SK-N-SH (cell line): Measurements from ENCODE around the gene MINDY3. TPM values are rescaled to one million over a fixed set of nuclear protein-coding genes. Genes with fewer than 3 reads are reported as not detected.

Source experiments
- CTCF ChIA-PET: fragments of 300-600, 350-600 bp; formaldehyde crosslinking; extraction: SDS; loops from one replicate; lab custom pipeline; 2021; lab: Yijun Ruan, JAX
- POLR2A ChIA-PET: fragments of 350-600 bp; sonication (Branson Sonifier 250); formaldehyde crosslinking; extraction: SDS; loops from one replicate; lab custom pipeline; 2020; ENCODE audit warnings: antibody characterized with exemption, inconsistent platforms; lab: Yijun Ruan, JAX
- DNase-seq: peaks from one replicate; pipeline ENCODE4 v3.0.0; 2012
- H2AFZ ChIP-seq: fragments of 200-600 bp; sonication (generic); 2 replicates; pipeline ENCODE4 v1.8.1; 2016; ENCODE audit warnings: antibody characterized with exemption, mild to moderate bottlenecking, low read depth
- H3F3A ChIP-seq: fragments of 200-600 bp; sonication (generic); replicated peaks from 2 replicates; pipeline ENCODE3; 2016; ENCODE audit warnings: antibody characterized with exemption, mild to moderate bottlenecking; ENCODE audit not compliant: insufficient read depth
- H3K27ac ChIP-seq, 2 experiments: fragments of 200-500 bp in 1 of 2; fragments of 200-600 bp in 1 of 2; sonication (Bioruptor generic) in 1 of 2; sonication (generic), shearing (Covaris generic) in 1 of 2; 2 replicates each; pipeline versions ENCODE4 v1.5.1 to v1.6.1; 2014 to 2016; ENCODE audit warnings: low read depth in 2 of 2, inconsistent platforms in 1 of 2, low read length in 1 of 2, mild to moderate bottlenecking in 1 of 2, mixed read lengths in 1 of 2
- H3K27me3 ChIP-seq: fragments of 200-600 bp; sonication (generic), shearing (Covaris generic); 2 replicates; pipeline ENCODE4 v1.6.1; 2016; ENCODE audit warnings: mixed run types; ENCODE audit not compliant: insufficient read depth
- H3K36me3 ChIP-seq, 2 experiments: fragments of 200-500 bp in 1 of 2; fragments of 200-600 bp in 1 of 2; sonication (Bioruptor generic) in 1 of 2; sonication (generic) in 1 of 2; replicated peaks in 1 of 2; 2 replicates each; pipeline versions ENCODE3 to v1.5.1; 2014 to 2016; ENCODE audit warnings: low read length in 1 of 2, mild to moderate bottlenecking in 1 of 2; ENCODE audit not compliant: insufficient read depth in 2 of 2, control insufficient read depth in 1 of 2
- H3K4me1 ChIP-seq, 2 experiments: fragments of 200-500 bp in 1 of 2; fragments of 200-600 bp in 1 of 2; sonication (Bioruptor generic) in 1 of 2; sonication (generic), shearing (Covaris generic) in 1 of 2; 2 replicates each; pipeline versions ENCODE4 v1.5.1 to v1.6.1; 2014 to 2016; ENCODE audit warnings: low read depth in 1 of 2, low read length in 1 of 2, mixed run types in 1 of 2; ENCODE audit not compliant: insufficient read depth in 2 of 2, control insufficient read depth in 1 of 2
- H3K4me2 ChIP-seq: fragments of 200-600 bp; sonication (generic), shearing (Covaris generic); 2 replicates; pipeline ENCODE4 v1.6.1; 2017; ENCODE audit warnings: mixed run types
- H3K4me3 ChIP-seq, 2 experiments: fragments of 200-500 bp in 1 of 2; fragments of 200-600 bp in 1 of 2; sonication (Bioruptor generic) in 1 of 2; sonication (generic), shearing (Covaris generic) in 1 of 2; 2 replicates each; pipeline versions ENCODE4 v1.5.1 to v1.8.1; 2014 to 2016; ENCODE audit warnings: low read depth in 2 of 2, inconsistent platforms in 1 of 2, low read length in 1 of 2, mild to moderate bottlenecking in 1 of 2, mixed read lengths in 1 of 2, moderate library complexity in 1 of 2
- H3K79me2 ChIP-seq: fragments of 200-600 bp; sonication (generic); 2 replicates; pipeline ENCODE4 v1.8.1; 2017; ENCODE audit warnings: mild to moderate bottlenecking; ENCODE audit not compliant: insufficient read depth
- H3K9ac ChIP-seq: fragments of 200-600 bp; sonication (generic); 2 replicates; pipeline ENCODE4 v1.6.1; 2017; ENCODE audit warnings: mixed run types
- H3K9me2 ChIP-seq: fragments of 200-600 bp; sonication (generic); 2 replicates; pipeline ENCODE4 v1.6.1; 2017; ENCODE audit warnings: mixed run types
- H3K9me3 ChIP-seq: fragments of 200-600 bp; sonication (generic); 2 replicates; pipeline ENCODE4 v1.6.1; 2017; ENCODE audit warnings: mixed run types, mild to moderate bottlenecking, moderate library complexity
- H4K20me1 ChIP-seq: fragments of 200-600 bp; sonication (generic); 2 replicates; pipeline ENCODE4 v1.6.1; 2017; ENCODE audit warnings: mild to moderate bottlenecking, mixed run types; ENCODE audit not compliant: insufficient read depth
- CHD2 ChIP-seq: fragments of 150-350 bp; IDR thresholded peaks from 2 replicates; pipeline ENCODE4 v1.6.1; 2018; ENCODE audit warnings: low read length; ENCODE audit not compliant: partially characterized antibody
- CTCF ChIP-seq: fragments of 200-600 bp; sonication (generic); IDR thresholded peaks from 2 replicates; pipeline ENCODE4 v1.6.1; 2017; ENCODE audit warnings: antibody characterized with exemption, mild to moderate bottlenecking, moderate library complexity
- ELF1 ChIP-seq: IDR thresholded peaks from 2 replicates; pipeline ENCODE4 v1.4.0; 2012
- EZH2phosphoT487 ChIP-seq: fragments of 200-600 bp; sonication (generic); IDR thresholded peaks from 2 replicates; pipeline ENCODE4 v1.6.1; 2017; ENCODE audit warnings: low read depth, mixed run types, mild to moderate bottlenecking, antibody characterized with exemption, moderate library complexity, borderline replicate concordance
- FOXJ3 ChIP-seq: sonication (generic); formaldehyde crosslinking; IDR thresholded peaks from 2 replicates; pipeline ENCODE4 v1.5.1; 2020; ENCODE audit warnings: mild to moderate bottlenecking, missing genetic modification reagents
- FOXM1 ChIP-seq: IDR thresholded peaks from 2 replicates; pipeline ENCODE4 v1.4.0; 2012; ENCODE audit warnings: low read depth, mild to moderate bottlenecking
- JUND ChIP-seq: IDR thresholded peaks from 2 replicates; pipeline ENCODE4 v1.4.0; 2012
- MAX ChIP-seq: IDR thresholded peaks from 2 replicates; pipeline ENCODE4 v1.4.0; 2012; ENCODE audit warnings: low read depth
- POLR2AphosphoS5 ChIP-seq: IDR thresholded peaks from 2 replicates; pipeline ENCODE4 v1.6.1; 2012; ENCODE audit warnings: low read depth, low read length
- RAD21 ChIP-seq: IDR thresholded peaks from 2 replicates; pipeline ENCODE4 v1.6.1; 2012; ENCODE audit warnings: mild to moderate bottlenecking, low read length
- RCOR1 ChIP-seq: fragments of 150-350 bp; IDR thresholded peaks from 2 replicates; pipeline ENCODE4 v1.6.1; 2017; ENCODE audit warnings: antibody characterized with exemption, low read length
- RXRA ChIP-seq: IDR thresholded peaks from 2 replicates; pipeline ENCODE4 v1.4.0; 2012; ENCODE audit warnings: low read depth, mild to moderate bottlenecking, borderline replicate concordance
- SIN3A ChIP-seq: IDR thresholded peaks from 2 replicates; pipeline ENCODE4 v1.6.1; 2012; ENCODE audit warnings: low read depth, mild to moderate bottlenecking, low read length, moderate library complexity, borderline replicate concordance
- SMC3 ChIP-seq: IDR thresholded peaks from 2 replicates; pipeline ENCODE4 v1.6.1; 2012; ENCODE audit warnings: low read depth, low read length, improper control_type of control experiment
- TCF12 ChIP-seq: IDR thresholded peaks from 2 replicates; pipeline ENCODE4 v1.4.0; 2012
- TEAD4 ChIP-seq: IDR thresholded peaks from 2 replicates; pipeline ENCODE4 v1.4.0; 2012; ENCODE audit warnings: mild to moderate bottlenecking, borderline replicate concordance; ENCODE audit not compliant: insufficient read depth
- USF2 ChIP-seq: fragments of 150-350 bp; IDR thresholded peaks from 2 replicates; pipeline ENCODE4 v1.6.1; 2017; ENCODE audit warnings: antibody characterized with exemption, low read length, low read depth, borderline replicate concordance
- WGBS: methylation state at CpG from one replicate; pipeline ENCODE4 v1.1.6; 2017; ENCODE audit warnings: low lambda C conversion rate; 5-methylcytosine and 5-hydroxymethylcytosine counted together
- polyA plus RNA-seq, 3 experiments: library from polyadenylated mRNA; depleted of rRNA; stranded (reverse); fragments of >200 nt; gene quantifications; 2 replicates each; pipeline ENCODE4 v1.2.3, GENCODE V29; 2012
- TF ChIP-seq, protein P1 (sequence below): fragments of 150-350 bp; IDR thresholded peaks from 2 replicates; pipeline ENCODE4 v1.6.1; 2016; ENCODE audit warnings: mild to moderate bottlenecking, low read depth, low read length

MINDY3 gene
- polyA plus RNA-seq, 1 of the 3 experiments (the other 2 are of a cell fraction): 9.5 TPM

- H2AFZ ChIP-seq: no peak overlapping the region
- ChIA-PET CTCF (no interaction called here), POLR2A (no interaction called here)
- no peaks in the 10 kb centered on the region for H3F3A ChIP-seq
- H3K4me3 ChIP-seq: no peak overlapping the region
- no peaks in the 10 kb centered on the region for H3K36me3 ChIP-seq
- TF ChIP-seq EZH2phosphoT487: no peak
- no peak for TF ChIP-seq SMC3
- no peak for TF ChIP-seq SIN3A
- no peak for TF ChIP-seq JUND
- TF ChIP-seq TCF12: no peak
- TF ChIP-seq CHD2: no peak
- TF ChIP-seq RCOR1: no peak
- TF ChIP-seq POLR2AphosphoS5: no peak
- no peak for TF ChIP-seq TEAD4
- no peak for TF ChIP-seq FOXM1
- TF ChIP-seq, protein P1, sequence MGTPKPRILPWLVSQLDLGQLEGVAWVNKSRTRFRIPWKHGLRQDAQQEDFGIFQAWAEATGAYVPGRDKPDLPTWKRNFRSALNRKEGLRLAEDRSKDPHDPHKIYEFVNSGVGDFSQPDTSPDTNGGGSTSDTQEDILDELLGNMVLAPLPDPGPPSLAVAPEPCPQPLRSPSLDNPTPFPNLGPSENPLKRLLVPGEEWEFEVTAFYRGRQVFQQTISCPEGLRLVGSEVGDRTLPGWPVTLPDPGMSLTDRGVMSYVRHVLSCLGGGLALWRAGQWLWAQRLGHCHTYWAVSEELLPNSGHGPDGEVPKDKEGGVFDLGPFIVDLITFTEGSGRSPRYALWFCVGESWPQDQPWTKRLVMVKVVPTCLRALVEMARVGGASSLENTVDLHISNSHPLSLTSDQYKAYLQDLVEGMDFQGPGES: no peak
- TF ChIP-seq FOXJ3: no peak
- TF ChIP-seq MAX: no peak
- TF ChIP-seq RAD21: no peak
- no peak for TF ChIP-seq CTCF
- no peak for TF ChIP-seq RXRA
- TF ChIP-seq ELF1: no peak
- TF ChIP-seq USF2: no peak
- no peaks in the 10 kb centered on the region for H3K79me2 ChIP-seq
- no peak for DNase-seq
- WGBS: 65% methylated on average over 2 of the region's 2 CpGs
- no peak overlapping the region for H3K4me2 ChIP-seq
- H3K27ac ChIP-seq: no peak overlapping the region
- H3K9me2 ChIP-seq: no peaks in the 10 kb centered on the region
- H3K9me3 ChIP-seq: no peaks in the 10 kb centered on the region
- H4K20me1 ChIP-seq: no peaks in the 10 kb centered on the region
- no peak overlapping the region for H3K9ac ChIP-seq
- no peaks in the 10 kb centered on the region for H3K4me1 ChIP-seq
- no peaks in the 10 kb centered on the region for H3K27me3 ChIP-seq
These were observed 95.3 kb downstream of the MINDY3 start for GRCh38 chr10:15764892-15765454.
